Astrocyte of the spinal cord (primary cell): ENCODE measurements around the gene FBL.

Experiments used
- DNase-seq: peaks from one replicate; pipeline ENCODE4 v3.0.0; 2011; ENCODE audit warnings: low read depth, low spot score
- H3K4me3 ChIP-seq: 2 replicates; pipeline ENCODE4 v1.5.1; 2011; ENCODE audit warnings: low read depth, mild to moderate bottlenecking, low read length, moderate library complexity
- in situ Hi-C: cut with HindIII; loops from 2 replicates; pipeline ENCODE4 v1.10.0; 2017; ENCODE audit warnings: low sequenced_read_pairs
- TF ChIP-seq, protein P1 (sequence below): IDR thresholded peaks from 2 replicates; pipeline ENCODE4 v1.5.1; 2012; ENCODE audit warnings: low read depth, mild to moderate bottlenecking, low read length, inconsistent platforms

The FBL gene

GRCh38 chr19:39795001-39795400 is 51.2 kb downstream of the FBL start:
- TF ChIP-seq, protein P1, sequence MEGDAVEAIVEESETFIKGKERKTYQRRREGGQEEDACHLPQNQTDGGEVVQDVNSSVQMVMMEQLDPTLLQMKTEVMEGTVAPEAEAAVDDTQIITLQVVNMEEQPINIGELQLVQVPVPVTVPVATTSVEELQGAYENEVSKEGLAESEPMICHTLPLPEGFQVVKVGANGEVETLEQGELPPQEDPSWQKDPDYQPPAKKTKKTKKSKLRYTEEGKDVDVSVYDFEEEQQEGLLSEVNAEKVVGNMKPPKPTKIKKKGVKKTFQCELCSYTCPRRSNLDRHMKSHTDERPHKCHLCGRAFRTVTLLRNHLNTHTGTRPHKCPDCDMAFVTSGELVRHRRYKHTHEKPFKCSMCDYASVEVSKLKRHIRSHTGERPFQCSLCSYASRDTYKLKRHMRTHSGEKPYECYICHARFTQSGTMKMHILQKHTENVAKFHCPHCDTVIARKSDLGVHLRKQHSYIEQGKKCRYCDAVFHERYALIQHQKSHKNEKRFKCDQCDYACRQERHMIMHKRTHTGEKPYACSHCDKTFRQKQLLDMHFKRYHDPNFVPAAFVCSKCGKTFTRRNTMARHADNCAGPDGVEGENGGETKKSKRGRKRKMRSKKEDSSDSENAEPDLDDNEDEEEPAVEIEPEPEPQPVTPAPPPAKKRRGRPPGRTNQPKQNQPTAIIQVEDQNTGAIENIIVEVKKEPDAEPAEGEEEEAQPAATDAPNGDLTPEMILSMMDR: no peak

DNA sequence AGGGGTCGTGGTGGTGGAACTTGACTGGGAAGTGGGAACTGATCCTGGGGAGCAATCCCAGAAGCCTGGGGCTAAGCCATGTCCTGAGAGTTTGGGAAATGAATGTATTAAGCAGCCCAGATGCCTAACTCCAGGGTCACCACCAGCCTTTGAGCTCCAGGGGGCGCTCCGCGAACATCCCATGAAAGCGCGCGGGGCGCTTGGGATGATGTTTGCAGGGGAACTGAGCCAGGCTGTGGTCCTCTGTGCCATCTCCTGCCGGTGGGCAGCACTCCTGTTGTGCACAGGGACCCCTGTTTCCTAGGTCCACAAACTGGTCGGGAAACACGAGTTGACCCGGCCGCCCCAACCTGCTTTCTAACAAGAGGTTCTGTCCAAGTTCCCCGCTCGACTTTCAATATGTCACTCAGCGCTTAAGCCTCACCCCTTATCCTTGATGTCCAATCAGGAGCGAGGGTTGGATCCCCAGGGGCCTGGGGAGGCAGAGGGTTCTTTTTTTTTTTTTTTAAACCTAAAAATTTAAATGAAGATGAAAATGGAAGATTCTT is 53.1 kb downstream of the FBL start:
- DNase-seq: peak; percentile 78
- in situ Hi-C loops: no loop called here
- TF ChIP-seq, protein P1: peak; percentile 96
- peak overlapping the region; percentile 49 for H3K4me3 ChIP-seq

More at GRCh38 chr19:39795001-39795400, 51.2 kb downstream of the FBL start:
- DNase-seq: no peak
- H3K4me3 ChIP-seq: no peak overlapping the region
- in situ Hi-C loops: no loop called here

GRCh38 chr19:39788244-39788643 is 57.9 kb downstream of the FBL start:
- in situ Hi-C loops: no loop called here
- TF ChIP-seq, protein P1: no peak
- H3K4me3 ChIP-seq: no peak overlapping the region
- no peak for DNase-seq
